Esophagus muscularis mucosa (tissue), 4 donors: Measurements from ENCODE around the gene MYEF2.

Experiments
- EP300 ChIP-seq: sonication (generic); formaldehyde crosslinking; IDR thresholded peaks from one replicate; pipeline ENCODE4 v1.6.1; 2017; ENCODE audit warnings: antibody characterized with exemption
- POLR2A ChIP-seq: fragments of 450-650 bp; IDR thresholded peaks from one replicate; pipeline ENCODE4 v1.6.1; 2017; ENCODE audit warnings: antibody characterized with exemption, moderate library complexity, mild to moderate bottlenecking, low read depth
- POLR2AphosphoS5 ChIP-seq, 2 donors: sonication (generic); formaldehyde crosslinking; IDR thresholded peaks; one replicate each; pipeline ENCODE4 v1.6.1; 2017; ENCODE audit warnings: antibody characterized with exemption in 2 of 2
- TF ChIP-seq, protein P1 (sequence below), 3 experiments: fragments of 200-600 bp in 2 of 3; fragments of 450-650 bp in 1 of 3; sonication (generic) in 2 of 3; IDR thresholded peaks; one replicate each; pipeline ENCODE4 v1.5.1; 2017 to 2019; ENCODE audit warnings: antibody characterized with exemption in 3 of 3, mild to moderate bottlenecking in 2 of 3, moderate library complexity in 1 of 3

DNA sequence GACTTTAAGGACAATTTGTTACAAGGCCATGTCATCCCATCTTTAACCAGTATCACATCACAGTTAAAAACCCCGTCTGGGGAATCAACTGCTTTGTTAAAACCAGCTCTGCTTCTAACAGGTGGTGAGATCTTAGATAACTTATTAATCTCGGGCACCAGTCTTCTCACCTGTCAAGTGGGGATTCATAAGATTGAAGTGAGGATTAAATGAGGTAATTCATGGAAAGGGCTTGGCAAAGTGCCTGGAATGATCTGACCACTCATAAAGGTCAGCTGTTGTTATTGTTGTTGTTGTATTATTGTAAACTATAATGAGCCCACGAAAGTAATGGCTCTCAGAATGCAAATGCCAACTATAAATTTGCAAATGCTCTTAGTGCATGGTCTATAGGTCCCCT lies 87.4 kb downstream of the MYEF2 start:
- TF ChIP-seq, protein P1, sequence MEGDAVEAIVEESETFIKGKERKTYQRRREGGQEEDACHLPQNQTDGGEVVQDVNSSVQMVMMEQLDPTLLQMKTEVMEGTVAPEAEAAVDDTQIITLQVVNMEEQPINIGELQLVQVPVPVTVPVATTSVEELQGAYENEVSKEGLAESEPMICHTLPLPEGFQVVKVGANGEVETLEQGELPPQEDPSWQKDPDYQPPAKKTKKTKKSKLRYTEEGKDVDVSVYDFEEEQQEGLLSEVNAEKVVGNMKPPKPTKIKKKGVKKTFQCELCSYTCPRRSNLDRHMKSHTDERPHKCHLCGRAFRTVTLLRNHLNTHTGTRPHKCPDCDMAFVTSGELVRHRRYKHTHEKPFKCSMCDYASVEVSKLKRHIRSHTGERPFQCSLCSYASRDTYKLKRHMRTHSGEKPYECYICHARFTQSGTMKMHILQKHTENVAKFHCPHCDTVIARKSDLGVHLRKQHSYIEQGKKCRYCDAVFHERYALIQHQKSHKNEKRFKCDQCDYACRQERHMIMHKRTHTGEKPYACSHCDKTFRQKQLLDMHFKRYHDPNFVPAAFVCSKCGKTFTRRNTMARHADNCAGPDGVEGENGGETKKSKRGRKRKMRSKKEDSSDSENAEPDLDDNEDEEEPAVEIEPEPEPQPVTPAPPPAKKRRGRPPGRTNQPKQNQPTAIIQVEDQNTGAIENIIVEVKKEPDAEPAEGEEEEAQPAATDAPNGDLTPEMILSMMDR (IDR thresholded peaks at IDR 0.05) = no peak
- TF ChIP-seq POLR2AphosphoS5 (IDR thresholded peaks at IDR 0.05) = no peak
- TF ChIP-seq POLR2A = no peak
- TF ChIP-seq EP300 = no peak
